Measurements from ENCODE around the gene LGALS3.

The LGALS3 gene

GRCh38 chr14:55157080-55157479 is 28.0 kb downstream of the LGALS3 start:
- H3K27ac ChIP-seq, result no peak overlapping the region
- TF ChIP-seq ZFX (IDR thresholded peaks at IDR 0.05), result no peak
- TF ChIP-seq, protein P1, sequence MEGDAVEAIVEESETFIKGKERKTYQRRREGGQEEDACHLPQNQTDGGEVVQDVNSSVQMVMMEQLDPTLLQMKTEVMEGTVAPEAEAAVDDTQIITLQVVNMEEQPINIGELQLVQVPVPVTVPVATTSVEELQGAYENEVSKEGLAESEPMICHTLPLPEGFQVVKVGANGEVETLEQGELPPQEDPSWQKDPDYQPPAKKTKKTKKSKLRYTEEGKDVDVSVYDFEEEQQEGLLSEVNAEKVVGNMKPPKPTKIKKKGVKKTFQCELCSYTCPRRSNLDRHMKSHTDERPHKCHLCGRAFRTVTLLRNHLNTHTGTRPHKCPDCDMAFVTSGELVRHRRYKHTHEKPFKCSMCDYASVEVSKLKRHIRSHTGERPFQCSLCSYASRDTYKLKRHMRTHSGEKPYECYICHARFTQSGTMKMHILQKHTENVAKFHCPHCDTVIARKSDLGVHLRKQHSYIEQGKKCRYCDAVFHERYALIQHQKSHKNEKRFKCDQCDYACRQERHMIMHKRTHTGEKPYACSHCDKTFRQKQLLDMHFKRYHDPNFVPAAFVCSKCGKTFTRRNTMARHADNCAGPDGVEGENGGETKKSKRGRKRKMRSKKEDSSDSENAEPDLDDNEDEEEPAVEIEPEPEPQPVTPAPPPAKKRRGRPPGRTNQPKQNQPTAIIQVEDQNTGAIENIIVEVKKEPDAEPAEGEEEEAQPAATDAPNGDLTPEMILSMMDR (conservative IDR thresholded peaks at IDR 0.05), result no peak

DNA sequence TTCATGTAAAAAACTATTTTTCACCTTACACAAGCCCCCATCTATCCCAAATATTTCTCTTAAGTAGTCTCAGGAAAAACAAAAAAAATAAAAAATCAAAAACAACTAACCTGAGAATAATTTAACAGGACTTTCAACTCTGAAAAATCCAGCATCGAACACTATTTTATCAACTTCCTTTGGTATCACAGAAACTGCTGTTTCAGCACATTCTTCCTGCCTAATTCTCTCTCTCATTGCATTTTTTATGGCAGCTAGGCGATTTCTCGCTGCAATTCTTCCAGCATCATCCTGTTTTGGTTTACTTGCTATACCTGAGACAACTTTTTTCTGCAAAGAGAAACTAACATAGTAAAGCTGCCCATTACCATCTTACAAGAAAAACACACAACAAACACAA is 29.4 kb downstream of the LGALS3 start:
- TF ChIP-seq, protein P1 (conservative IDR thresholded peaks at IDR 0.05), result no peak
- no peak for TF ChIP-seq ZFX (IDR thresholded peaks at IDR 0.05)
- H3K27ac ChIP-seq, result no peak overlapping the region

GRCh38 chr14:55160989-55161388 is 31.9 kb downstream of the LGALS3 start:
- no peak overlapping the region for H3K27ac ChIP-seq
- TF ChIP-seq, protein P1 (conservative IDR thresholded peaks at IDR 0.05), result peak; percentile 76
- no peak for TF ChIP-seq ZFX (IDR thresholded peaks at IDR 0.05)

GRCh38 chr14:55170526-55170925 is 41.5 kb downstream of the LGALS3 start:
- no peak for TF ChIP-seq ZFX (IDR thresholded peaks at IDR 0.05)
- TF ChIP-seq, protein P1 (conservative IDR thresholded peaks at IDR 0.05), result no peak
- H3K27ac ChIP-seq, result no peak overlapping the region

DNA sequence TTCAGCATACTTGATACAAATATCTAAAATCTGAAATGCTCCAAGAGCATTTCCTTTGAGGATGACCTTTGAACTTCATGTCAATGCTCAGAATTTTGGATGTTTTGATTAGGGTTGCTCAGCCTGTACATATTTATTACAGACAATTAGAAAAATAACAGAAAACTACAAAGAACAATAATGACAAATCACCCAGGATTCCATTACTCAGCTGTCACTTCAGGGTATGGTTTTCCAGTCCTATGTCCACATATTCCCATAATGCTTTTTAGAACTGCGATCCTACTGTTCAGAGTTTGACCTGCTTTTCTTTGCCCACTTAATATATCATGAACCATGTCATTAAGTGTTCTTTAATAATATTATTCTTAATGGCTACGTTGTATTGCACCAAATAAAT is 51.0 kb downstream of the LGALS3 start:
- TF ChIP-seq ZFX (IDR thresholded peaks at IDR 0.05), result no peak
- TF ChIP-seq, protein P1 (conservative IDR thresholded peaks at IDR 0.05), result no peak
- H3K27ac ChIP-seq, result no peak overlapping the region

GRCh38 chr14:55180434-55180833 is 51.4 kb downstream of the LGALS3 start:
- TF ChIP-seq ZFX (IDR thresholded peaks at IDR 0.05), result no peak
- TF ChIP-seq, protein P1 (conservative IDR thresholded peaks at IDR 0.05), result no peak

DNA sequence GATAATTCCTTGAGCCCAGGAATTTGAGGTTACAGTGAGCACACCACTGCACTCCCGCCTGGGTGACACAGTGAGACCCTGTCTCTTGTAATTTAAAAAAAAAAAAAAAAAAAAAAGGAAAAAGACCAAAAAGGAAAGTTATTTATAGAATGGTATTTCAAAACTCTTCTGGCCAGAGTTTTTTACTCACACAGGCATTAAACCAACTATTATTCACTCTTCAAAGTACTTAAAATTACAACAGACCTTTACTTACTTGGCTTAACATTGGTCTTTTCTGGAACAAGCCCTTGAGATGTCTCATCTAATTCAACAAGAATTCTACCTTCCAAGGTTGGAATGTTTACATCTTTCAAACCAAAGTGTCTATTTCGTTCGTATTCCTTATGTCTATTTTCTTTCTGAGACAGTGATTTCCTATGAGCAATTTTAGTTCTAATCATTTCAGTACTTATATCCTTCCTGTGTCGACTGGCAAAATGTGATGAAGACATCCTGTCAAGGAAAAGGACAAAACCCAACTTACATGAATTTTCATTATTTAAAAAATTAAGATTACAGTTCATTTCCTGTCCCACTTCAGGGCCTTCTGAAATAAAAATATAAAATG is 59.7 kb downstream of the LGALS3 start:
- H3K27ac ChIP-seq, result no peak overlapping the region
- TF ChIP-seq, protein P1 (conservative IDR thresholded peaks at IDR 0.05), result no peak
- TF ChIP-seq ZFX (IDR thresholded peaks at IDR 0.05), result no peak

More at GRCh38 chr14:55180434-55180833, 51.4 kb downstream of the LGALS3 start:
- no peak overlapping the region for H3K27ac ChIP-seq
